ENCODE measurements around the gene VNN1. TPM values are rescaled to one million over a fixed set of nuclear protein-coding genes. Genes with fewer than 3 reads are reported as not detected.
A peak's percentile ranks its signal among the peaks of the same experiment; 100 is the strongest.

The VNN1 gene
- total and polyA plus RNA-seq, 2 donors (not counting 1 experiment from before 2014, with no cell fraction given): not detected

DNA sequence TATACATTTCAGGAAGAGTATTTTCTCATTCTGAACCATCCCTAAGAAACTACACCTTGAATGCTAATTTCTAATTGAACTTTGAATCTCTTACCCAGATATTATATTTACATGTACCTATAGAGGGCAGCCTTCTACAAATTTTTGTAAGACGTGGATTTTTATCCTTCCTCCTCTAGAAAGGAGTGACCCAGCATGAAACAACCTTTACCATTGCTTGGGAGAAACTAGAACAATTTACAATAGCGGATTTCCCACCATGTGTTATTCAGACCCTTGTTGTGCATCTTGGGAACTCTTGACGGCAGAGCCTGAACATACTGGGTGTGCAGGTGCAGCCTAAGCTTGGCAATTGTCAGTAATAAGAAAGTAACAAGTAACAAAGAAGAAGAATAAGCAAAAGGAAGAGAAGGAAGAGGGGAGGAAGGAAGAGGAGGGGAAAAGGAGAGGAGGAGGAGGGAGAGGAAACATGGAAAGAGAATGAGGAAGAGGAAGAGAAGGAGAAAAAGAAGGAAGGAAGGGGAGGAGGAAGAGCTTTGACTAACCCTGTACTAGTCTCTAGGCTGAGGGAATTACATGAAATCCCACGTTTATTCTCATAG is 44.1 kb downstream of the VNN1 start:
- no peak overlapping the region for H2AFZ ChIP-seq (ENCODE audit: low read length)

DNA sequence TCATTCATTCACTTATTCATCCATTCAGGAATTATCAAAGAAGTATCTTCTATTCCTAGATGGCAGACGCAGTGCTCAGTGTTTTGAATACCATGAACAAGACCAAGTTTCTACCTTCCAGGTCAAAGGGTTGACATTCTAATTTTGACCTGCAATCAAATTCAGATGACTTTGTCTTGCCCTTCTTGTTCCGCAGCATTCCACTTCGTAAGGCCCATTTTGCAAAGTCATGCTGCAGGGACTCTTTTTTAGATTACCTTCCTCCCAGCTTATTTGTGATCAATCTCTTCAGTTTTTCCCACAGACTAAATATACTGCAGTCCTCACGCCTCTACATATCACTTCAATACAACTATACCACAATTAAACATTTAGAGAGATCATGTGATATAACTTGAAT is 47.7 kb downstream of the VNN1 start:
- H3K27me3 ChIP-seq (ENCODE audit: control insufficient read depth, insufficient read depth, low read length): peaks cover under 1% of the 10 kb centered on the region
- H2AFZ ChIP-seq (ENCODE audit: low read length): no peak overlapping the region
- H3K27ac ChIP-seq (ENCODE audit: insufficient read depth, low read length): no peak overlapping the region
- H3K4me2 ChIP-seq (ENCODE audit: extremely low read depth, insufficient read depth, low read length): no peak overlapping the region
- no peaks in the 10 kb centered on the region for H3K9me3 ChIP-seq (ENCODE audit: control insufficient read depth, insufficient read depth, low read depth, low read length)
- no peak overlapping the region for H3K9ac ChIP-seq (ENCODE audit: insufficient read depth, low read length)
- no peaks in the 10 kb centered on the region for H3K4me1 ChIP-seq (ENCODE audit: control insufficient read depth, extremely low read depth, insufficient read depth, low read length)
- H3K79me2 ChIP-seq (ENCODE audit: control insufficient read depth, insufficient read depth, low read length): no peaks in the 10 kb centered on the region
- TF ChIP-seq CTCF (conservative IDR thresholded peaks at IDR 0.05 in 1 of 2, IDR thresholded peaks at IDR 0.05 in 1 of 2; ENCODE audit: low read depth in 1 of 2, low read length in 2 of 2) (no peak), EZH2 (IDR thresholded peaks at IDR 0.05; ENCODE audit: low read length, missing control alignments) (no peak)
- H4K20me1 ChIP-seq (ENCODE audit: control insufficient read depth, extremely low read depth, insufficient read depth, low read length): no peaks in the 10 kb centered on the region
- no peak for DNase-seq (ENCODE audit: low read depth in 2 of 2)
- H3K4me3 ChIP-seq (replicated peaks in 1 of 4; ENCODE audit: control extremely low read depth in 1 of 4, insufficient read depth in 1 of 4, low read depth in 3 of 4, low read length in 4 of 4): no peak overlapping the region
- H3K36me3 ChIP-seq (ENCODE audit: control insufficient read depth, insufficient read depth, low read length): no peaks in the 10 kb centered on the region

More for the DNA sequence above, 44.1 kb downstream of the VNN1 start:
- peak; percentile 26 to 45 for TF ChIP-seq CTCF (conservative IDR thresholded peaks at IDR 0.05 in 1 of 2, IDR thresholded peaks at IDR 0.05 in 1 of 2; ENCODE audit: low read depth in 1 of 2, low read length in 2 of 2)
- no peak for TF ChIP-seq EZH2 (IDR thresholded peaks at IDR 0.05; ENCODE audit: low read length, missing control alignments)
- Histone ChIP-seq H3K9me3 (ENCODE audit: control insufficient read depth, insufficient read depth, low read depth, low read length) (no peaks in the 10 kb centered on the region), H3K27ac (ENCODE audit: insufficient read depth, low read length) (no peak overlapping the region), H3K36me3 (ENCODE audit: control insufficient read depth, insufficient read depth, low read length) (no peaks in the 10 kb centered on the region), H4K20me1 (ENCODE audit: control insufficient read depth, extremely low read depth, insufficient read depth, low read length) (no peaks in the 10 kb centered on the region), H3K4me3 (replicated peaks in 1 of 4; ENCODE audit: control extremely low read depth in 1 of 4, insufficient read depth in 1 of 4, low read depth in 3 of 4, low read length in 4 of 4) (no peak overlapping the region), H3K4me1 (ENCODE audit: control insufficient read depth, extremely low read depth, insufficient read depth, low read length) (no peaks in the 10 kb centered on the region), H3K9ac (ENCODE audit: insufficient read depth, low read length) (no peak overlapping the region), H3K27me3 (ENCODE audit: control insufficient read depth, insufficient read depth, low read length) (no peaks in the 10 kb centered on the region), H3K79me2 (ENCODE audit: control insufficient read depth, insufficient read depth, low read length) (no peaks in the 10 kb centered on the region), H3K4me2 (ENCODE audit: extremely low read depth, insufficient read depth, low read length) (no peak overlapping the region)
- DNase-seq (ENCODE audit: low read depth in 2 of 2): peak; percentile 38 to 76

DNA sequence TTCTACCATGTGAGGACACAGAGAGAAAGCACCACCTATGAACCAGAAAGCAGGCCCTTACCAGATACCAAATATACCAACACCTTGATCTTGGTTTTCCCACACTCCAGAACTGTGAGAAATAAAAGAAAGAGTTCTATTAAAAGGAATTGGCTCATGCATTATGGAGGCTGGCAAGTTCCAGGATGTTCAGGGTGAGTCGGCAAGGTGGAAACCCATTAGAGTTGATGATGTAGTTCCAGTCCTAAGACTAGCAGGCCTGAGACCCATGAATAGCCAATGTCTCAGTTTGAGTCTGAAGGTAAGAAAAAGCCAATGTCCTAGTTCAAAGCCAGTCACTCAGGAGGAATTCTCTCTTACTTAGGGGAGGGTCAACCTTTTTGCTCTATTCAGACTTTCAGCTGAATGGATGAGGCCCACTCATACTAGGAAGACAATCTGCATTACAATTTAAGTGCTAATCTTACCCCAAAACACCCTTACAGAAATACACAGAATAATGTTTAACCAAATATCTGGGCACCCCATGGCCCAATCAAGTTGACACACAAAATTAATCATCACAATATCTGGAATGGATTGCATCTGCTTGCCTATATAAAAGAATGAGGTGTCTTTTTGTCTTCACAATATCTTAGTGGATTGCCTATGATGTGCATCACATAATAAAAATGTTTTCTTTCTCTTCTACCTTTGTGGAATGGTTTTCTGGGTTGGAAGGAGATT is 49.4 kb downstream of the VNN1 start:
- Histone ChIP-seq H3K9ac (ENCODE audit: insufficient read depth, low read length) (no peak overlapping the region), H3K4me1 (ENCODE audit: control insufficient read depth, extremely low read depth, insufficient read depth, low read length) (no peaks in the 10 kb centered on the region), H4K20me1 (ENCODE audit: control insufficient read depth, extremely low read depth, insufficient read depth, low read length) (no peaks in the 10 kb centered on the region), H3K27ac (ENCODE audit: insufficient read depth, low read length) (no peak overlapping the region), H3K79me2 (ENCODE audit: control insufficient read depth, insufficient read depth, low read length) (no peaks in the 10 kb centered on the region), H2AFZ (ENCODE audit: low read length) (no peak overlapping the region), H3K9me3 (ENCODE audit: control insufficient read depth, insufficient read depth, low read depth, low read length) (no peaks in the 10 kb centered on the region), H3K27me3 (ENCODE audit: control insufficient read depth, insufficient read depth, low read length) (peaks cover 2% of the 10 kb centered on the region), H3K36me3 (ENCODE audit: control insufficient read depth, insufficient read depth, low read length) (no peaks in the 10 kb centered on the region), H3K4me3 (replicated peaks in 1 of 4; ENCODE audit: control extremely low read depth in 1 of 4, insufficient read depth in 1 of 4, low read depth in 3 of 4, low read length in 4 of 4) (no peak overlapping the region), H3K4me2 (ENCODE audit: extremely low read depth, insufficient read depth, low read length) (no peak overlapping the region)
- TF ChIP-seq EZH2 (IDR thresholded peaks at IDR 0.05; ENCODE audit: low read length, missing control alignments) (no peak), CTCF (conservative IDR thresholded peaks at IDR 0.05 in 1 of 2, IDR thresholded peaks at IDR 0.05 in 1 of 2; ENCODE audit: low read depth in 1 of 2, low read length in 2 of 2) (no peak)
- DNase-seq (ENCODE audit: low read depth in 2 of 2): no peak
